ENCODE results near the gene MED15.

MED15 gene

GRCh38 chr22:20490941-20491307 is 16.5 kb upstream of the MED15 start:
- CTCF ChIA-PET, result no interaction called here
- H3K4me3 ChIP-seq (ENCODE audit: low read depth, low read length), result no peak overlapping the region
- TF ChIP-seq CTCF (IDR thresholded peaks at IDR 0.05; ENCODE audit: insufficient read depth, low read length, missing control alignments), result no peak
- DNase-seq (ENCODE audit: low read depth, low spot score), result no peak
- POLR2A ChIA-PET, result no interaction called here

- ChIA-PET POLR2A (no interaction called here), CTCF (no interaction called here)
- no peak for DNase-seq (ENCODE audit: low read depth, low spot score)
- no peak for TF ChIP-seq CTCF (IDR thresholded peaks at IDR 0.05; ENCODE audit: insufficient read depth, low read length, missing control alignments)
- H3K4me3 ChIP-seq (ENCODE audit: low read depth, low read length), result no peak overlapping the region
These were observed 16.1 kb upstream of the MED15 start for GRCh38 chr22:20491346-20491745.

GRCh38 chr22:20494978-20495860 is 12.2 kb upstream of the MED15 start, which contains the start of gene KLHL22:
TSS of gene KLHL22 (minus strand) at chr22:20495795. CDS start at chr22:20489211, 6,584 bp downstream.
- H3K4me3 ChIP-seq (ENCODE audit: low read depth, low read length), result peak within 1 kb of the TSS; percentile 75
- ChIA-PET CTCF (interaction anchor here (0.9 to 1.2 kb wide), 5 partner anchors 37 to 77 kb away, joined by 3 to 5 read pairs (median 4); no protein-coding TSS in a partner anchor), POLR2A (interaction anchor here (1.2 kb wide), 1 partner anchor 13 kb away, joined by 4 read pairs; the partner anchor contains the start of gene MED15)
- no peak for DNase-seq (ENCODE audit: low read depth, low spot score)
- TF ChIP-seq CTCF (IDR thresholded peaks at IDR 0.05; ENCODE audit: insufficient read depth, low read length, missing control alignments), result no peak

- POLR2A ChIA-PET, result no interaction called here
- CTCF ChIA-PET, result interaction anchor here (0.8 to 1.3 kb wide), 7 partner anchors 12 to 78 kb away, joined by 3 to 13 read pairs (median 4); no protein-coding TSS in a partner anchor
- peak overlapping the region; percentile 75 for H3K4me3 ChIP-seq (ENCODE audit: low read depth, low read length)
- DNase-seq (ENCODE audit: low read depth, low spot score), result peak; percentile 23
- TF ChIP-seq CTCF (IDR thresholded peaks at IDR 0.05; ENCODE audit: insufficient read depth, low read length, missing control alignments), result peak; percentile 98
These were observed 11.3 kb upstream of the MED15 start for GRCh38 chr22:20495861-20496681.

GRCh38 chr22:20497426-20497825 is 10.0 kb upstream of the MED15 start:
- ChIA-PET POLR2A (no interaction called here), CTCF (interaction anchor here (0.9 to 2.1 kb wide), 6 partner anchors 10 to 79 kb away, joined by 3 to 13 read pairs (median 6); partner anchors contain the start of gene MED15)
- DNase-seq (ENCODE audit: low read depth, low spot score), result no peak
- no peak overlapping the region for H3K4me3 ChIP-seq (ENCODE audit: low read depth, low read length)
- TF ChIP-seq CTCF (IDR thresholded peaks at IDR 0.05; ENCODE audit: insufficient read depth, low read length, missing control alignments), result no peak
